ENCODE data around the gene IL1RAPL2.
"Not testable (repeated sequence)": the region's sequence is repeated elsewhere in the genome, so short reads cannot be mapped to it uniquely, and the experiment has no call there.

The IL1RAPL2 gene

GRCh38 chrX:104863466-104863865 is 297.5 kb downstream of the IL1RAPL2 start:
- DNase-seq, result no peak

DNA sequence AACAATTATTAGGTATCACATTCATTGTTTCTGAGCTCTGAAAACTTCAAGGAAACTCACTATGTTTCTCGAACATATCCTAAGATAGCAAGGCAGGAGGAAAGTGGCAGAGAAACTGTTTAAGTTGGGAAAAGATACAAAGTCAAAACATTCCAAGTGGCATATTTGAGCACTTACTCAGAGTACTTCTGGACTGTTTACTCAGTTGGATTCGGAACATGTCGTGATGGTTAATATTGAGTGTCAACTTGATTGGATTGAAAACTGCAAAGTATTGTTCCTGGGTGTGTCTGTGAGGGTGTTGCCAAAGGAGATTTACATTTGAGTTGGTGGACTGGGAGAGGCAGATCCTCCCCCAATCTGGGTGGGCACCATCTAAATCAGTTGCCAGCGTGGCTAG is 298.3 kb downstream of the IL1RAPL2 start:
- no peak for DNase-seq

DNA sequence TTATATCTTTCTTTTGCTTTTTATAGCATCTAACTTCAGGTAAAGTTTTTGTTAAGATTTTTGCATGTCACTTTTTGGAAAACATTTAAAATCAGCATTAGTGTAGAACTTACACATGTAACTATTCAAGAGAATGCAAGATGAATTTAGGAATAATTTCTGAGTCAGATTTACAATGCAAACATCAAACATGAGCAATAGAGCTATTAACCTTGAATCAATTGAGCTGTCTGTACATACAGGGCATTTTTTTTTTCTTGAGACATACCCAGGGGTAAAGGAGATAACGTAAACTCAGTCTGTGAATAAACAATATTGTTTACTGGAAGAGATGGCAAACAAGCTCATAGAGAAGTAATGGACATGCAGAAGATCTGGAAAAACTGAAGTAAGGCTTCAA is 311.5 kb downstream of the IL1RAPL2 start:
- DNase-seq, result no peak

DNA sequence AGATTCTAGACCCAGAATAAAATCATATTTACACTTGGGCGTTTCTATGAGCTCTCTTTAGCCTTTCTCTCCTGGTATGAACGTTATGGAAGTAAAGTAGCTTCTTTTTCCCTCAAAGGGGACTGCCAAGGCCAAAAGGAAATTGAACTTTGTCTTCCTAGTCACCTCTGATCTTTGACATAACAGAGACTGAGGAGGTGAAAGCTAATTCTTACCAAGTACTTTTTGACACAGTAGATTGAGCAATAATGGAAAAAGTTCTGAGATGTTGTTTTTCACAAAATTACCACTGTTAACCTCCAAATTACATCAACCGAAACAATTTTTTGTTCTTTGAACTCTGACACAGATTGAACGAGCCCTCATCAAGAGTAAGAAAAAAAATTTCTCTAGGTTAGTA is 336.1 kb downstream of the IL1RAPL2 start:
- DNase-seq, result no peak

- not testable (repeated sequence) for DNase-seq
Observed at GRCh38 chrX:104909694-104910093, 343.7 kb downstream of the IL1RAPL2 start.

- DNase-seq, result no peak
Observed at GRCh38 chrX:104913348-104913747, 347.3 kb downstream of the IL1RAPL2 start.

DNA sequence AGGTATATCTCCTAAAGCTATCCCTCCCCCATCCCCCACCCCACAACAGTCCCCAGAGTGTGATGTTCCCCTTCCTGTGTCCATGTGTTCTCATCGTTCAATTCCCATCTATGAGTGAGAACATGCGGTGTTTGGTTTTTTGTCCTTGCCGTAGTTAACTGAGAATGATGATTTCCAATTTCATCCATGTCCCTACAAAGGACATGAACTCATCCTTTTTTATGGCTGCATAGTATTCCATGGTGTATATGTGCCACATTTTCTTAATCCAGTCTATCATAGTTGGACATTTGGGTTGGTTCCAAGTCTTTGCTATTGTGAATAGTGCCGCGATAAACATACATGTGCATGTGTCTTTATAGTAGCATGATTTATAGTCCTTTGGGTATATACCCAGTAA is 348.7 kb downstream of the IL1RAPL2 start:
- DNase-seq, result not testable (repeated sequence)

DNA sequence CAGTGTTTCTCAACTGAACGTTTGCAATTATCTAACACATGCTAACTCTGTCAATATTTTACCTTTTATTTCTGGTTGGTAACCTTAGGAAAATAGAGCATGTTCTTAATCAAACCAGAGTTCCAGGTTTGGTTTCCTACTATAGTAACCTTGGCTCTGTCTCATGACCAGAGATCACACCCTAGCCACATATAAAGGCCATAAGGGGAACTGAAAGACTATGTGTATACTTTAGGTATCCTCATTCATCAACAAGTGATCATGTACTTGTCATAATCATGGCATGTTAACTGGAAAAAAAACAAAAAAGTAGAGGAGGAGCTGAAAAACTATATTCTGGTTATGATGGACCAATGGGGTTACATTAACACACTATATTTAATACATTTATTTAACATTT is 352.1 kb downstream of the IL1RAPL2 start:
- DNase-seq, result no peak

GRCh38 chrX:104921584-104922205 is 355.7 kb downstream of the IL1RAPL2 start:
- no peak for DNase-seq

- peak; percentile 23 for DNase-seq
Observed at GRCh38 chrX:104922206-104922621, 356.2 kb downstream of the IL1RAPL2 start.

GRCh38 chrX:104929324-104929723 is 363.3 kb downstream of the IL1RAPL2 start:
- no peak for DNase-seq

- no peak for DNase-seq
Observed at GRCh38 chrX:104935581-104935980, 369.6 kb downstream of the IL1RAPL2 start.

GRCh38 chrX:104953251-104953650 is 387.3 kb downstream of the IL1RAPL2 start:
- no peak for DNase-seq

GRCh38 chrX:104961926-104962325 is 395.9 kb downstream of the IL1RAPL2 start:
- no peak for DNase-seq

DNA sequence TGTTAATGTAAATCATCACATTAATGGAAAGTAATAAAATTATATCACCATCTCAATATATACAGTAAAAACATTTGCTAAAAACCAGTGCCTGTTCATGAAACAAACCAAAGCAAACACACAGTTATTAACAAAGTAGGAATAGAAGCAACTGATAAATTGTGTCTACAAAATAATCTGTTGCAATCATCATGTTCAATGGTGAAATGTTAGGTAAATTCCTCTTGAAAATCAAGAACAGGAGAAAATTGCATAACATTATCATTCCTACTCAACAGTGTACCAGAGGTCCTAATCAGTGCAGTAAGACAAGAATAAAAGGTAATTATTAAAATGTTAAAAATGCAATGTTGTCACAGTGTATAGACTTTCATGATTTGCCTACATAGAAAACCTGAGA is 402.2 kb downstream of the IL1RAPL2 start:
- no peak for DNase-seq

DNA sequence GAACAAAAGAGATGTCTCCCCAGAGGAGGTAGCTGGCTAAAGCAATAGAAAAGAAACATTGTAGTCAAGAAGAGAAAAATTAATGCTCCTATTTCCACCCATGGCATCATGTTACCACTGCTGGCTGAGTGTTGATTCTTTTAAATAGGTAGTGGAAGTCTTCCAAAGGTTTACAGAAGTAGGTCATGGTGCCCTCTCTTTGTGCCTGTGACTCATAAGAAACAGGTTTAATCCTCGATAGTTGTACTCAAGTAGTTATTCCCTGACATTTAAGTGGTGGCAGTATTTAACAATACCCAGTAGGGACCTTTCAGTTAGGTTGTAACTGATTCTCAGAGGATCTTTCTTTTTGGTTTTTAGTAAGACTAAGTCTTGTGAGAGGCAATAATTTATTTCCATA is 406.7 kb downstream of the IL1RAPL2 start:
- DNase-seq, result no peak

DNA sequence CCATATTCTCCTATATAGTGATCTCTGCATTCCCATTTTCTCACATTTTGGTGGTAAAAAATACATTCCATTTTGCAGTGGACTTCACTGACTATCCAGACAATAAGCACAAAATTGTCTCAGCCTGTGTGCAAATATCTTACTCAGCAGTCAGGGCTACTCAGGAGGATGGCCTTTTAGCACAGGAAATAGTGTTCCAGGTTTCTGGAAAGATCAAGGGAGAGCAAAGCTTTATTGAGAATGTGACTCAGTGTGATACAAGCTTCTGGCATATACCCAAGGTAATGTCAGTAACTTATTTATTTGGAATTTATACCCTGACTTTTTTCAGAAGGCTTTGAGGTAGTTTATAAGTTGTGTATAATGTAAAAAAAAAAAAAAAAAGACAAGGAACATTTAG is 421.1 kb downstream of the IL1RAPL2 start:
- DNase-seq, result no peak

DNA sequence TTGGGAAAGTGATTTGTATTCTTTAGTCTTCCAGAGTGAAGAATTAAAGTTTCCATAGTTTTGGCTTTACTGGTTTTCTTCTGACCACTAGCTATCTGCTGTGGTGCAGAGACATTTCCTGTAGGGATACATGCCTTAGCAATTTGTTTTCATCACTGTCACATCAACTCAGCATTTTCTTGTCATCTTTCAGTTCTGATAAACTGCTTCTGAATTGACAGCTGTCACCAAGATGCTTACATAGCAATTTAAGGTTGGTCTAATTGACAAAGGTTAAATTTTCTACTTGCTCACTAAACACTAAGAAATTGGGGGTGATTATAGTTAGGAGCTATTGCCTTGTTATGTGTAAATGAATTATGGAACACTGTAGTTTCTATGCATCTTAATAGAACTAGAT is 422.0 kb downstream of the IL1RAPL2 start:
- DNase-seq, result no peak

DNA sequence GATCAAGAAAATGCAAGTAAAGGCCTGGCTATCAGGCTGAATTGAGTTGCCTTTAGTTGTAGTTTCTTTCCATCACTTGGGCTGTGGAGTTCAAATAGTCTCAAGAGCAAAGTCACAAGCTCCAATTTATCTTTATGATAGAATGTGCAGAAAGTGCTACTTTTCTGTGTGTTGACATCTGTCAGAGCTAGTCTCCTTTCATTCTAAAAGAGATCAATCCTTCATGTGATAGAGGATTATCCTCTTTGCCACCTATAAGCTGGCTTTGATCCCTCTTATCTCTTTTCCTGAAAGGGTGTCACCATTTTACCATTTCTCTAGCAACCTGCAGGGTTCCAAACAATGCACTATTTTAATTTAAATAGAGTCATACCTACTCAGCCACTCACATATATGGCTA is 429.5 kb downstream of the IL1RAPL2 start:
- no peak for DNase-seq

DNA sequence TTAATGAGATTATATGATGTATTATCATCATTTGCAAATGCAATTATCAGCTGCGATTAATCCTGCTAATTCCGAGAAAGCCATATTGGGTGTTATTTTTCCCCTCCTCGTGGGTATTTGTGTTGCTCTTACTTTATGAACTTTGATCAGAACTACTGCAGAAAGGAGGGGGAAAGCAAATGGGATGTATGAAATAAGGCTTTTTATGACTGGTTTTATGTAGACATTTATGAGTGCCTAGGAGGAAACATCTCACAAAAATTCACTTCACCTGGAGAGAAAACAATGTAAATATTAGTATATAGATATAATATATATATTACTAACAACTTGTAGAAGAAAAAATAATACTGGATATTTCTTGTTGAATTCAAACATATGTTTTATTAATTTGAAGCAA is 440.1 kb downstream of the IL1RAPL2 start:
- DNase-seq, result no peak

- no peak for DNase-seq
Observed at GRCh38 chrX:105006996-105007395, 441.0 kb downstream of the IL1RAPL2 start.

GRCh38 chrX:105013719-105014118 is 447.7 kb downstream of the IL1RAPL2 start:
- no peak for DNase-seq

DNA sequence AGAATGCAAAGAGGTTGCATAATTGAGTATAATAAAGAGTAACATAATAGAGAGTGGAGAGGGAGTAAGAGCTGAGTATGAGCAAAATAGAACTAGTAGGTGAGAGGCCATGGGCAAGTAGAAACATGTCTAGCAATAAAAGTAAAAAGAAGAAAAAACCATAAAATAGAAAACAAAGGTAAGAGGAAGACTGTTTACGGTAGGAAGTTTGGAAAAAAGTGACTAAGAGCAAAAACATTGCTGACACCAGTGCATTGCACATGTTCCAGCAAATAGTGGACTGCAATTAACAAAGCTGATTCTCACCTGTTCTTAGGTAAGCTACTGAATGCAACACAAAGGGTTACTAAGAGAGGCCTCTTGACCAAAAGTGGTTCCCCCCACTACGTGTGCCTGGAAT is 451.6 kb downstream of the IL1RAPL2 start:
- no peak for DNase-seq

- DNase-seq, result no peak
Observed at GRCh38 chrX:105018865-105019264, 452.9 kb downstream of the IL1RAPL2 start.

- DNase-seq, result not testable (repeated sequence)
Observed at GRCh38 chrX:105028962-105029361, 463.0 kb downstream of the IL1RAPL2 start.

Data from NK-92 treated with Interleukin-12 subunit alpha and Interleukin-12 subunit beta, amount 100 ng/mL, for 24 hours (cell line).